Choroid plexus epithelial cell (primary cell): Measurements from ENCODE around the gene PRKG1.

Source experiments
- DNase-seq: peaks from one replicate; pipeline ENCODE4 v3.0.0-alpha.2; 2010; ENCODE audit warnings: low read depth
- H3K4me3 ChIP-seq: 2 replicates; pipeline ENCODE4 v1.5.1; 2011; ENCODE audit warnings: low read depth, mild to moderate bottlenecking, control low read depth, low read length, moderate library complexity
- TF ChIP-seq, protein P1 (sequence below): conservative IDR thresholded peaks from 2 replicates; pipeline ENCODE4 v1.5.1; 2011; ENCODE audit warnings: low read depth, mild to moderate bottlenecking, control low read depth, inconsistent platforms, low read length, moderate library complexity

Gene PRKG1

DNA sequence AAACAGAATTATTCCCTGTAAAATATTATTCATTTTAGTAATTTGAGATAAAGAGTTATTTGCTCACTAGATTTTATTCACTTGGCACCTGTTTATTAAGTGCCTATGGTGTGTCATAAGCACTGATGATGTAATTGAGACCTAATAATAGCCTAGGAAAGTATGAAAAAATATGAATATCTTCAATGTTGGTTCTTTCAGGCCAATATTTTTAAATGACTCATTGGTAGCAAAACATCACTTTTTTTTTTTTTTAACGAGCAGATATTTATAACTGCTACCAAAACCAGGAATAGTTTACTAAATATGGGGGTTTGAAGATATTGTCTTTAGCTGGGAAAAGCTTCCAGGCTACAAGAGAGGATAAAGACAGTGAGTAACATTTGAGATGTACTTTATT, 228.0 kb downstream of the PRKG1 start:
- peak; percentile 48 for DNase-seq
- H3K4me3 ChIP-seq: no peak overlapping the region
- TF ChIP-seq, protein P1, sequence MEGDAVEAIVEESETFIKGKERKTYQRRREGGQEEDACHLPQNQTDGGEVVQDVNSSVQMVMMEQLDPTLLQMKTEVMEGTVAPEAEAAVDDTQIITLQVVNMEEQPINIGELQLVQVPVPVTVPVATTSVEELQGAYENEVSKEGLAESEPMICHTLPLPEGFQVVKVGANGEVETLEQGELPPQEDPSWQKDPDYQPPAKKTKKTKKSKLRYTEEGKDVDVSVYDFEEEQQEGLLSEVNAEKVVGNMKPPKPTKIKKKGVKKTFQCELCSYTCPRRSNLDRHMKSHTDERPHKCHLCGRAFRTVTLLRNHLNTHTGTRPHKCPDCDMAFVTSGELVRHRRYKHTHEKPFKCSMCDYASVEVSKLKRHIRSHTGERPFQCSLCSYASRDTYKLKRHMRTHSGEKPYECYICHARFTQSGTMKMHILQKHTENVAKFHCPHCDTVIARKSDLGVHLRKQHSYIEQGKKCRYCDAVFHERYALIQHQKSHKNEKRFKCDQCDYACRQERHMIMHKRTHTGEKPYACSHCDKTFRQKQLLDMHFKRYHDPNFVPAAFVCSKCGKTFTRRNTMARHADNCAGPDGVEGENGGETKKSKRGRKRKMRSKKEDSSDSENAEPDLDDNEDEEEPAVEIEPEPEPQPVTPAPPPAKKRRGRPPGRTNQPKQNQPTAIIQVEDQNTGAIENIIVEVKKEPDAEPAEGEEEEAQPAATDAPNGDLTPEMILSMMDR: no peak

DNA sequence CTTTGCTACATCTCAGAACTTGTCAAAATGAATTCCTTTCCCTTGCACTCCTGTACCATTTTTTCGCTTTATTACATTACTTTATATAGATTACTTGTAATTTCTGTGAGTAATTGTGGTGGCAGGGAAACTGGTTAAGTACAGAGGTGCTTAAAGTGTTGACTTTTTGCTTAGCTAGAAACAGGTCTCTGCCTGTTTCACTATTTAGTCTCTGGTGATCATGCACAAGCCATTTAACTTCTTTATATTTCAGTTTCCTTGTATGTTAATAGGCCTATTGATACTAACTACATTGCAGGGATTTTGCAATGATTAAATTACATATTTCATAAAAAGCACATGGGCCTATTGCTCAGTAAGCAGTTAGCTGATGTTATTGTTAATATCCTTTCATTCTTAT, 233.8 kb downstream of the PRKG1 start:
- no peak for DNase-seq
- TF ChIP-seq, protein P1: no peak
- H3K4me3 ChIP-seq: no peak overlapping the region

- peak; percentile 33 for DNase-seq
- TF ChIP-seq, protein P1: no peak
- H3K4me3 ChIP-seq: no peak overlapping the region
Measured at GRCh38 chr10:51311228-51311627, 236.9 kb downstream of the PRKG1 start.

DNA sequence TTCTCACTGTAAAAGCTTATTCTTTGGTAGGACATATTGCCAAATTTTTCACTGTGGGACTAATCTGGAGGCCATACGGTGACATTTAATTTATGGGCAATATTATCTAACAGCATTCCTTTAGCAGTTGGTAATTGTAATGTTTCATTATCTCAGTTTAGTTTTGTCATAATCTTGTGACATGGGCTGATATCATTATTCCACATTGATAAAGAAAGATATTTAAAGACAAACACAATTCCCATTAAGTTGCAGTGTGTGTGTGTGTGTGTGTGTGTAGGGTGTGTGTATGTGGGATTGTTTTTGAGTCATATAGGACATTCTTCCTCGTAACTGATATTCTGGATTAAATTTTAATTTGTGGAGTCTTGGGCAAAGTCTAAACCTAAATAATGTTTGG, 238.5 kb downstream of the PRKG1 start:
- TF ChIP-seq, protein P1: no peak
- no peak overlapping the region for H3K4me3 ChIP-seq
- no peak for DNase-seq

GRCh38 chr10:51313251-51313650, 239.0 kb downstream of the PRKG1 start:
- H3K4me3 ChIP-seq: no peak overlapping the region
- TF ChIP-seq, protein P1: no peak
- DNase-seq: no peak

- TF ChIP-seq, protein P1: no peak
- DNase-seq: no peak
- no peak overlapping the region for H3K4me3 ChIP-seq
Measured at GRCh38 chr10:51313773-51314478, 239.6 kb downstream of the PRKG1 start.

DNA sequence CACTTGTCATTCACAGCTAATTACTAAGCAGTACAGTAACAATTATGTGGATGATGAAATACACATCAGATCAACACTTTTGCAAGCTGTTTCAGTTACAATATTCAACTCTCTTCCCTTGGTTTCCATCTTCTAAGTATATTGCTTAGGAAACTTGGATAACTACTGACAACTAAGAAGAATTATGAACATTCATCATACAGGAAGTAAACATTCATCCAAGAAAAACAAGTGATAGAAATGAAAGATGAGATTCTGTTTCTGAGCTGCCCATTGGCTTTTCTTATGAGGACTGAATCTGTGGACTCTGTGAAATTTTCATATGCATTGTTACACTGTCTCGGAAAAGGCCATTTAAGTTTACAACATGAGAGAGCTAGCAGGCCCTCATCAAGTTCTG, 240.2 kb downstream of the PRKG1 start:
- no peak overlapping the region for H3K4me3 ChIP-seq
- TF ChIP-seq, protein P1: no peak
- peak; percentile 46 for DNase-seq
